Myocyte (in vitro differentiated cells): ENCODE data around the gene RPL39L. TPM values are rescaled to one million over a fixed set of nuclear protein-coding genes. Genes with fewer than 3 reads are reported as not detected.

Source experiments
- DNase-seq: peaks from one replicate; pipeline ENCODE4 v3.0.0-alpha.2; 2012; ENCODE audit warnings: low read depth
- total RNA-seq: library from RNA; depleted of rRNA; stranded (reverse); fragments of >200 nt; gene quantifications from 2 replicates; pipeline ENCODE4 v1.2.3, GENCODE V29; 2014

RPL39L gene
- total RNA-seq, 1 donor from 2014 or later: 4.1 TPM

DNA sequence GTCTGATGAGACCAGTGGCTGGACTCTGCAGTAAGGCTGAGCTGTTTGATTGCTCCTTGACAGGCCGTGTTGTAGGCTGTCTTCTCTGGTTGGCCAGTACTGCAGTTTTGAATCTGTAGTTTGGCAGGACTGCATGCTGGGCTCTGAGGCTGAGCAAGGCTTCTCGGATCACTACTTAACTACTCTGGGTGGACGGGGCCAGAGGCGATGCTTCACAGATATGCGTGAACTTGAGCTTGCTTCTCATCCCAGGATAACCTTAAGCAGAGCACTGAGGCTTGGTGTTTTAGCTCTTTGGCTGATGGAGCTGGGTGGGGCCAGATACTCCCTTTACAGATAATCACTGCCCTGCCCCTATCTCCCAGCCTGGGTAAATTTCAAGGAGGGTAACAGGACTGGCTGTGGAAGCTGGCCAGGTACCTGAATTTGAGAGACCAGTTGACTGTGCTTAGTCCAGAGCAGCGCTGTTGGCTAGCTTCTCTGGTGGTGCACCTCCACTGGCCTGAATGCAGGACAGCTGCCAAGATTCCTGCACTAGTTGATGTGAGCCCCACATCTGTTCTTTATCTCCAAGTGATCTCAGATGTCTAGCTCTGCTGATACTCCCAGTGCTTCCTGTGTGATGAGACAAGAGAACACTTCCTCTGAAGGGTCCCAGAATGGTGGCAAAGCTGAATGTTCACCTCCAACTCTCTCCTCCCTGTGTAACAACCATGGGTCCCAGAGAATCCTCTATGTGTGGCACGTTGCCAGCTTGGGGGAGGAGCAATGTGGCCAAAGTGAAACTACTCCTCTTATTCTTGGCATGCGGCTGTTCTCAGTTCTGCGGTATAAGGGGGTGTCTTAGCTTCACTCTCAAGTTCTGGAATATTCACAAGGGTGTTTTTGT lies 37.9 kb downstream of the RPL39L start:
- peak; percentile 58 for DNase-seq

DNA sequence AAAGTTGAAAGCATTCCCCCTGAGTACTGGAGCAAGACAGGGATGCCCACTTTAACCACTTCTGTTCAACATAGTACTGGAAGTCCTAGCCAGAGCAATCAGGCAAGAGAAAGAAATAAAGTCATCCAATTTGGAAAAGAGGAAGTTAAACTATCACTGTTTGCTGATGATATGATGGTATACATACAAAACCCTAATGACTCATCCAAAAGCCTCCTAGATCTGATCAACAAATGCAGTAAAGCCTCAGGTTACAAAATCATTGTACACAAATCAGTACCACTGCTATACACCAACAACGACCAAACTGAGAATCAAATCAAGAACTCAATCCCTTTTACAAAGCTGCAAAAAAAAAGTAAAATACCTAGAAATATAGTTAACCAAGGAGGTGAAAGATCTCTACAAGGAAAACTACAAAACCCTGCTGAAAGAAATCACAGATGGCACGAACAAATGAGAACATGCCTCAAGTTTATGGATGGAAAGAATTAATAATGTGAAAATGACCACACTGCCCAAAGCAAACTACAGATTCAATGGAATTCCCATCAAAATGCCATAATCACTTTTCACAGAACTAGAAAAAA lies 40.3 kb downstream of the RPL39L start:
- no peak for DNase-seq

DNA sequence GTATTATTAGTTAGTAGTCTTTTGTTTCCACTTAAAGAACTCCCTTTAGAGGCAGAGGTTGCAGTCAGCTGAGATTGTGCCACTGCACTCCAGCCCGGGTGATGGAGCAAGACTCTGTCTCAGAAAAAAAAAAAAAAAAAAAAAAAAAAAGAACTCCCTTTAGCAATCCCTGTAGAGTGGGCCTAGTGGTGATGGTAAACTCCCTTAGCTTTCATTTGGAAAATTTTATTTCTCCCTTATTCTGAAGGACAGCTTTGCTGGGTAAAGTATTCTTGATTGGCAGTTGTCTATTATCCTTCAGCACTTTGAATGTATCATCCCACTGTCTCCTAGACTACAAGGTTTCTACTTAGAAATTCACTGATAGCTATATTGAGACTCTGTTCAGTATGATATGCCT lies 46.0 kb downstream of the RPL39L start:
- DNase-seq: no peak

DNA sequence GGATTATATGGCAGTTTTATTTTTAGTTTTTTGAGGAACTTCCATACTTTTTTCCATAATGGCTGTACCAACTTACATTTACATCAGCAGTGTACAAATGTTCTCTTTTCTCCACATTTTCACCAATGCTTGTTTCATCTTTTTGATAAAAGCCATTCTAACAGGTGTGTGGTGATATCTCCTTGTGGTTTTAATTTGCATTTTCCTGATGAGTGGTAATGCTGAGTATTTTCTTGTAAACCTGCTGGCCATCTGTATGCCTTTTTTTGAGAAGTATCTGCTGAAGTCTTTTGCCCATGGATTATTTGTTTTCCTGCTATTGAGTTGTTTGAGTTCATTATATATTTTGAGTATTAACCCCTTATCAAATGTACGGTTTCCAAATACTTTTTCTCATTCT lies 50.6 kb downstream of the RPL39L start:
- no peak for DNase-seq

DNA sequence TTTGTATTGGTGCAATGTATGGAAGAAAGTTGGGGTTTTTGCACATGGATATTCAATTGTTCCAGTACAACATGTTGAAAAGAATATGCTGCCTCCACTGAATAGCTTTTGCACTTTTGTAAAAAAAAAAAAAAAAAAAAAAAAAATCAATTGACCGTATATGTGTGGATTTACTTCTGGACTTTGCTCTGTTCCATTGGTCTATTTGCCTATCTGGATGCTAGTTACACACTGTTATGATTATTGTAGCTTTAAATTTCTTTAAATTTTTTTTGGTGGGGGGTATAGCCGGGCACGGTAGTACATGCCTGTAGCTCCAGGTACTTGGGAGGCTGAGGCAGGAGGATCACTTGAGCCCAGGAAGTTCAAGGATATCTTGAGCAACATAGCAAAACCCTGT lies 52.5 kb downstream of the RPL39L start:
- no peak for DNase-seq

DNA sequence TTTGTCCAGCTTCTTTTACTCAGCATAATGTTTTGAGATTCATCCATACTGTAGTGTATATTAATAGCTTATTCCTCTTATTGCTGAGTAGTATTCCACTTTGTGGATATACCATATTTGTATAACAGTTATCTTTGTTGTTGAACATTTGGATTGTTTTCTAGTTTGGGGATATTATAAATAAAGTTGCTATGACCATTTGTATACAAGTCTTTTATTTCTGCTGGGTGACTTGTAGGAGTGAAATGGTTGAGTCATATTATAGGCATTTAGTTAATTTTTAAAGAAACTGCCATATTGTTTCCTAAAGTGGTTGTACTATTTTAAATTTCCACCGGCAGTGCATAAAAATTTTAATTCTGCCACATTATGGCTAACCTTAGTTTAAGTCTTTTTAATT lies 53.4 kb downstream of the RPL39L start:
- no peak for DNase-seq

DNA sequence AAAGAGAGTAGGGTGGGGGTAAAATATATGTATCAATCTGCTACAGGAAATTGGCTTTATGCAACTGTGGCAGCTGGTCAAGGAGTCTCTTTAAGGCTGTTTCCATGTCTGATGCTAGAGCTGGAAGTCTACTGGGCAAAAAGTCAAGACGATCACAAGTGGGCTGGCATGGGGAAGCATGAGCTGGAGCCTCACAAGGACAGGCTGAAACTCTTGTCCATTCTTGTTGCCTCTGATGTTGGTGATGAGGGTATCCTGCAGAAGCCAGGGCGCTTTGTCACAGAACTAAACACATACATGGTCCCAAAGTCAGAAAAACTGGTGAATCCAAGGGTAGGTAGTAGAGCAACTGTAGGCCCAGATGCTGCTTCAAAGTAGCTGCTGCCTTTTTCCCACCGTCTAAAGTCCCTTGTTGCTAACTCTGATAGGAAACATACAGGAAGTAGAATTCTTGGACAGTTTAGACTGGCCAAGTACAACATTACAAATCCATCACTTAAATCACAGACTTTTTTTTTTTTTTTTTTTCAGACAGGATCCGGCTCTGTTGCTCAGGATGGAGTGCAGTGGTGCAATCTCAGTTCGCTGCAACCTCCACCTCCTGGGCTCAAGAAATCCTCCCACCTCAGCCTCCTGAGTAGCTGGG lies 54.2 kb downstream of the RPL39L start:
- no peak for DNase-seq

DNA sequence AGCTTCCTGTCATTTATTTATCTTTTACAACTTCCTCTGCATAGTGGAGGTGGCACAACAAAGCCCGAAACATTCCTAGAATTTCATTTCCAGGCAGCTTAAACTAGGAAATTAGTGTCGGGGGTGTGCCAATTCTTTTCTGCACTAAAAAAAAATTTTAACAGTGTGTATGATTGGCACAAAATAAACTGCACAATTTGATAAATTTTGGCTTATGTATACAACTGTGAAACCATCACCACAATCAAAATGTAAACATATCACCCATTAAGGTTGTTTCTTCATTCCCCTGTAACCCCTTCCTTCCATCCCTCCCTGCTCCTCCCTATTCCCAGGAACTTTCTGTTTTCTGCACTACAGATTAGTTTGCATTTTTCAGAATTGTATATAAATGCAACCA lies 54.7 kb downstream of the RPL39L start:
- DNase-seq: no peak

DNA sequence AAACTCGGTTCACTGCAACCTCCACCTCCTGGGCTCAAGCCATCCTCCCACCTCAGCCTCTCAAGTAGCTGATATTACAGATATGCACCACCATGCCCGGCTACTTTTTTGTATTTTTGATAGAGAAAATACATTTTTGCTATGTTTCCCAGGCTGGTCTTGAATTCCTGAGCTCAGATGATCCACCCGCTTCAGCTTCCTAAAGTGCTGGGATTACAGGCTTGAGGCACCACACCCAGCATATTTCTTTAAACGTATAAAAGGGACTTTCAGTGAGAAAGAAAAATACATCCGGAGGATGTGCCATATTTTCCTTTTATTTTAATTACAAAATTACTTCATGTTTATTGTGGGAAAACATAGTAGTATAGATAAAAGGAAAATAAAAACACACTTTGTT lies 55.2 kb downstream of the RPL39L start:
- DNase-seq: no peak

DNA sequence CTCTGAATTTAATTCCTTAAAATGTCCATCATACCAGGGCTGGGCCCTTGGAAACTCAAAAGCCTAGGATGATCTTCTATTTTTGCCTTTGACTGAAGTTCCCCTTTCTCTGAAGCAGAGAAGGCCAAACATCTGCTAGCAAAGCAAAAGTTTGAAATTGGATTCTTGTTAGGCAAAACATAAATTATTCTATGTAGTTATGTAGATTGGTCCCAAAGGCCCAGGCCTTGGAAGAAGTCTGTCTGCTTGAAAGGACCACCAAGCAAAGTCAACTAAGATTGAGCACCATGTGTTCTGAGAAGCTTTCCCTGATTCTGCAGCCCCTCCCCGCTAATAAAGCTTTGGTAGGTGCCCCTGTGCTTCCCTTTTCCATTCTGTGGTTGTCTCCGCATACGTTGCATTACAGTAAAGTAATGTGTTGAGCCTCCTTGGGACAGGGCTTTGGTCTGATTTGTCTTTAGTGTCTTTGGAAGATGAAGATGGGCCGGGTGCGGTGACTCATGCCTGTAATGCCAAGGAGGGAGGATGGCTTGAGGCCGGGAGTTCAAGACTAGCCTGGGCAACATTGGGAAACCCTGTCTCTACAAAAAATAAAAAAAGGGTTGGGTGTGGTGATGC lies 56.4 kb downstream of the RPL39L start:
- no peak for DNase-seq

DNA sequence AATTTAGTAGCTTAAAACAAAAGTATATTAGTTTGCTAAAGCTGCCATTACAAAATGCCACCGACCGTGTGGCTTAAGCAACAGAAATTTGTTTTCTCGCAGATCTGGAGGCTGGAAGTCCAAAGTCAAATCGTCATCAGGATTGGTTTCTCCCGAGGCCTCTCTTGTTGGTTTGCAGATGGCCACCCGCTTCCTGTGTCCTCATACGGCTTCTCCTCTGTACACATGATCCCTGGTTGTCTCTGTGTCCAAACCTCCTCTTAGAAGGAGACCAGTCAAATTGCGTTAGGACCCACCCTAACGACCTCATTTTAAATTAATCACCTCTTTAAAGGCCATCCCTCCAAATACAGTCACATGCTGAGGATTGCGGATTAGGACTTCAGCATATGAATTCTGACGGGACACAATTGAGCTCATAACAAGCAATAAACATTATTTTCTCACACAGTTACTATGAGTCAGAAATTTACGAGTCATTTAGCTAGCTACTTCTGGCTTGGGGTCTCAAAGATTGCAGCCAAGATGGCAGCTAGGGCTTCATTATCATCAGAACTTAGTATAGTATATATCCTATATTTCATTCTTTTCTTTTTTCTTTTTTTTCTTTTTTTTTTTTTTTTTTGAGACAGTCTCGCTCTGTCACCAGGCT lies 58.4 kb downstream of the RPL39L start:
- DNase-seq: no peak

DNA sequence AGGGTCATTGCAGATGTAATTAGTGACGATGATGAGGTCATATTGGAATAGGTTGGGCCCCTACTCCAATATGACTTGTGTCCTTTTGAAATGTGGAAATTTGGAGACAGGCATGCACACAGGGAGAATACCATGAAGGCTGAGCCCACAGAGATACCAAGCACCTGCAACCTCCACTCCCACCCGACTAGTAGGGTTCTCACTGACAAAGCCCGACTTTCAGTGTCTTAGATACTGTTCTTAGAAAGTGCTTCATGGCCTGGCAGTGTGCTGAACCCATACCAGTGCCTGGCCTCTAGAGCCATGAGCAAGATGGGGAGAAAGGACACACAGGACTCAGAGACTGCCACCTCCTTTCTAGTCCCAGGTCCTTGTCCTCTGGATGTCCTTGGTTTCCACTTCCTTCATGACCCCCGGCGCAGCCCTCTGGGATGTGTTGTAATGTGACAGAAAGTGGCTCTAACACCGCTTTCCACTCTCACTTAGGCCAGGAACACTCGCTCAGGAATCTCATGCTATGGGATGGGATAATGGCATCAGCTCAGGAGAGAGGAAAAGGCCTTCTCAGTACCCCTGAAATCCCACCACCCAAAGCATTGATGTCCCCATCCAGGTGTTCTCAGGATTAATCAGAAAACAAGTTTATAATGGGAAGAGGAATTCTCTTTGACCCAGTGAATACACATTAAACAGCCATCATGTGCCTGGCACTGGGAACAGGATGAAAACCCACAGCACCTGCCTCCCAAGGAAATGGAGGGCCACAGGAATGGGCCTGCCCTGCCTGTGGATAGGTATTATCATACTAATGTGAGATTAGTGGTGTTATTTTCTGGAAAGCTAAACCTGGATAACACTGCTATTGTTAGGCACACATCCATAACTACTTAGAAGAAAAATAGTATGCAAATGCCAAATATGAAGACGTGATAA lies 59.9 kb downstream of the RPL39L start:
- no peak for DNase-seq

DNA sequence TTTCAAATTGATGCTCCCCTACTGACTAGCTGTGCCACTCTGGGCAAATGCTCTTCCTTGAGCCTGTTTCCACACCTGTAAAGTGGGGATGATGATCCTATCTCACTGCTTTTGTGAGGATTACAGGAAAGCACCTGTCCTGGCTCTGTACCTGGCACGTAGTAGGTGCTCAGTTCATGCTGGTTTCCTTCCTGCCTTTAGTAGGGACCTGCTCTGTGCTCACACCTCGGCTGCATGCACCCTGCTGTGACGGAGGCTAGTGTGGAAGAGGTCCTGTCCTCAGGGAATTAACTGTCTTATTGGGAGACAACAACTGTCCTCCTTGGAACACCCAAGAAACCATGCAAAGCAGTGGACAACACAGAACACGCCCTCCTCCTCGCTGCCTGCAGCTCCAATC lies 61.8 kb downstream of the RPL39L start:
- no peak for DNase-seq

DNA sequence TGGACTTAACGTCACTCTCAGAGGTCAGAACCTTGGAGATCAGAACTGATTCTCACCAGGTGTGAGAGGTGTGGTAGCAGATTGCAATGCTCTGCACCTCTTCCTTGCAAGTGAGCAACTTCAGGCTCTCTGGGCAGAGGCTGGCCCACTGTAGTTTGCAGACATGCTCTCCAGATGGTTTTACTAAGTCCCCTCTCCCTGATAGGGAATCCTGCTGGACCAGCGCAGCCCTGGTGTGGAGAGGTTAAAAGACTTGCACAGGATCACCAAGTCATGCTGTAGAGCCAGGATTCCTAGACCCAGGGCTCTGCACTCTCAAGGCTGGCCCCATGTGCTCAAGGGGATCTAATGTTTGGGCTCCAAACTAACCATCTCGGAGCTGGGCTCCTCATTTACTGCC lies 62.2 kb downstream of the RPL39L start:
- no peak for DNase-seq

DNA sequence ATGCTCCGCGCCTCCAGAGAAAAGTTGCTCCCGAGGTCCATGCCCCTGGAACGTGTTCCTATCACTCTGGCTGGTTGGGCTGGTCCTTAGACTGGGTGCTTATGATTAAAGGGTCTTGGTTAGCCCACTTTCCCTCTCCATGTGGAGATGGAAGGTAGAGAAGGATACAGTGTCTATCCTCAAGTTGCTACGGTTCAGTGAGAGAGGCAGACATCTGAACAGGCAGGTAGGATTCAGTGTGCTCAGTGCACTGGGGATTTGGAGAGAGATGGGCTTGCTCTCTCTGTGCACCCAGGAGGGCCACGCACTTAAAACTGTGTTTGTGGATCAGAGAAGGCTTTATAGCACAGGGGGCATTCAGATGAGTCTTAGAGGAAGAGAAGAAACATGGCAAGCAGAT lies 63.0 kb downstream of the RPL39L start:
- DNase-seq: no peak

DNA sequence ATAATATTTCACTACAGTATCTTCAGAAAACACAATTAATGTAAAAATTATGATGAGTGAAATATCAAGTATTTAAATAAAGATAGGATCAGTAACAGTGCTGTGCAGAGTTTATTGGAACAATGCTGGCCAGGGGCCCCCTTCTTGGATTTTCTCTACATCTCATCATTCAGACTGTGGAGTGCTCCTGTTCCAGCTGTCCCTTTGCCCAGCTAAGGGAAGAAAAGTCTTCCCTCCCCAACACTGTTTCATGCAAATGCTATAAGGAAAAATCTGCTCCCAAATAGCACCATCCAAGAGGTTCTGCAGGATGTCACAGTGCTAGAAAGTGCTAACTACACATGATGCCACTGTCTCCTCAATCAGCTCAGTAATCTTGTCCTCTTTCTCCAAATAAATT lies 64.5 kb downstream of the RPL39L start:
- DNase-seq: no peak

DNA sequence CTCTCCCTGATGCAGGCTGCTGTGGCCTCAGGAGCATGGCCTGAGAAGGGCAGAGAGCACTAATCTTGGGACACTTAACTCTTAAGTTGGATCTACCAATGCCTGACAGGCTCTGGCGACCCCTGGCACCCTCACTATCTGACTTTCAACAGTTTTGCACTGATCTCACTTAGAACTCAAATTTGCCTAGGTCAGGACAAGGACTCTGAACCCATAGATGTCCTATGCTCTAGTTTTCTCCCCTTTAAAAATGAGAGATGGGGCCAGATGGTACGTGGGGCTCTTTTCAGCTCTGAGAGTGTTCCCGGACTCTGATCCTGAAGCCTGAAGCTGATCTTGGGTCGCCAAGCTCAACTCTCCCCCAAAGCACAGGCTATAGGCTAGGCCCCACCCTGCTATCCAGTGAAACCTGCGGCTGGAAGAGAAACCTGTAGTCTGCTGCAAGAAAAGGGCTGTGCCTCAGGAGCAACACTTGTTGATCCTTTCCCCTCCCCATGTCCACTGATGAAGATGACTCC lies 65.7 kb downstream of the RPL39L start:
- DNase-seq: no peak

DNA sequence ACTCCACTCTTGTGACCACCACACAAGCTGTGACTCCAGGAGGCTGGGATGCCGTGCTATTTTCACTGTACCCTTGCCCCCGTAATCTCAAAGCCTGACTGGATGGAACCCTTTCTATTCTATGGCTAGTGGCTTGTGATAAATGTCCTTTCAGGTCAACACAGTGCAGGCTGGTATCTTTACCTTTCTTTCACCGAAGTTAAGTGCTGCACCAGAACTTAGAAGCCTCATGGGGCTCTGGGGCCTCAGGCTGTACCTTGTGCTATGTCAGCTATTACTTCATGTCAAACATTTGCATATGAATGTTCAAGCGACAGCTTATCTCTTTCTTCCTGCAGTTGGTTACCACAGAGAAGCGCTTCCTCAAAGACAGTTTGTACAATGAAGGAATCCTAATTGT lies 66.8 kb downstream of the RPL39L start:
- no peak for DNase-seq

DNA sequence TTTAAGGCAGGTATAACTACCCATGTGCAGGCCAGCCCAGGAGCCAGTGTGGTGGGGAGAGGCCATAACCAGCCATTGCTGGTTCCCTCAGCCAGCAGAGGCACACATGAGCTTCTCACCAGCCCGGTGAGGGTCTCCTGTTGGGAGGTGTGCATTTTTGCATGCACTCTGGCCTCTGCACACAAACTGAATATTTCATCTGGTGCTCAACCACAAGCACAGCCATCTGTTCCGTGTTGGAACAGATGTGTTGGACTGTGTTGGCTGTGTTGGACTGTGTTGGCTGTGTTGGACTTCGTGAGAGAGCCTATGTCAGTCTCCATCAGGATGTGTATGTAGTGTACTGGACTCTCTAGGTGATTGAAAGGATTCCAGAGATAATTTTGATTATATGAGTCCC lies 67.2 kb downstream of the RPL39L start:
- DNase-seq: no peak
